Fibroblast of skin of right quadriceps (primary cell): ENCODE measurements around the gene CBY2.
"Not testable (repeated sequence)": the region's sequence is repeated elsewhere in the genome, so short reads cannot be mapped to it uniquely, and the experiment has no call there.

Source experiments
- DNase-seq: peaks from one replicate; pipeline ENCODE4 v3.0.0-alpha.2; 2013

CBY2 gene, protein sequence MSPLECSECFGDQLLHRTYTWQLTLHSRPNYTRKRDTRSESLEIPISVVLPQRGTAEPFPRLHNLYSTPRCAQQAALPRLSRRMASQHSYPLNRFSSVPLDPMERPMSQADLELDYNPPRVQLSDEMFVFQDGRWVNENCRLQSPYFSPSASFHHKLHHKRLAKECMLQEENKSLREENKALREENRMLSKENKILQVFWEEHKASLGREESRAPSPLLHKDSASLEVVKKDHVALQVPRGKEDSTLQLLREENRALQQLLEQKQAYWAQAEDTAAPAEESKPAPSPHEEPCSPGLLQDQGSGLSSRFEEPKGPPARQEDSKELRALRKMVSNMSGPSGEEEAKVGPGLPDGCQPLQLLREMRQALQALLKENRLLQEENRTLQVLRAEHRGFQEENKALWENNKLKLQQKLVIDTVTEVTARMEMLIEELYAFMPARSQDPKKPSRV

GRCh38 chr13:45702088-45702487 is at the start of gene CBY2:
CBY2 (plus strand) TSS chr13:45702320; CDS start chr13:45702391, 71 bp downstream.
- DNase-seq = no peak

GRCh38 chr13:45654633-45655349 is 47.3 kb upstream of the CBY2 start:
- DNase-seq = no peak

DNA sequence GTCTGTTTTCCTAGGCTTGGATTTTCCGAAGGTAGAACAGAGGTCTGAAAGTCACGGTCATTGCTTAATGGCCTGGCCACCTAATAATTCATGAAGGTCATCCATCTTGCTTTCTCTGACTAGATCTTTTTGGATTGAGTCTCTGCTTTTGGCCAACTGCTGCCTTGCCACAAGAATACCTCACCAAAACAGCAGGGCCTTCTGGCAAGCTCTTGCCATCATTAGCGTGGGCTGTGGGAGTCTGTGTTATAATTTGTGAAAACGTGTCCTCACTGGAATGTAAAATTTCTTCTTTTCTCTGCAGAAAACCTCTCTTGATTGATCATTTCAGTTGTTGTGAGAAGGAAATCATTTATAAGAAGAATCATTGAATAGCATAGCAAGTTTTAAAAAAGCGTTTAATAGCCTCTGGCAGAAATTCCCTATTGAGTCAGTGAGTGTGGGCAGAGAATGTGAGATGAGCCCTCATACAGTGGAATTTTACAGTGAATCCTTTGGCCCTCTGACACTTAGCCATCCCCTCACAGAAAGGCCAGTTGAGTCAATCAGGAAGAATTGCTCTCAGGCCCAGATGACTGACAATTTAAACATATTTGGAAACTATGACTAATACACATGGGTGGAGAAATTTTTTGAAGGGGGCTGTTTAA is 43.4 kb upstream of the CBY2 start:
- DNase-seq = peak; percentile 58

DNA sequence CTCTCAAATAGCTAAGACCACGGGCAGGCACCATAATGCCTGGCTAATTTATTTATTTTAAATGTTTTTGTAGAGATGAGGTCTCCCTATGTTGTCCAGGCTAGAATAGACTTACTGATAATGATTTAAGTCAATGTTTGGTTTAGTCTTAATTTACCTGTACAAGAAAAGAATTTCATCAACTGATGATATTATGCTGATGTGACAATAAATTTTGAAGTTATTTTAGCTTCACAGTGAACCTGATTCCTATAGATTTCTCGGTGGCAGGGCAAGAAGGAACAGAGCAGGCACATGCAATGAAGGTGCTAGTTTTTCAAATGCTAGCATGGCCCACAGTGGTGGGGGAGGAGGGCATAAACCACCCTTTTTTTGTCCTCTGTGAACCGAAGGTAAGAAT is 42.6 kb upstream of the CBY2 start:
- DNase-seq = no peak

GRCh38 chr13:45660458-45660857 is 41.7 kb upstream of the CBY2 start:
- DNase-seq = not testable (repeated sequence)

GRCh38 chr13:45662162-45662561 is 40.0 kb upstream of the CBY2 start:
- no peak for DNase-seq

GRCh38 chr13:45662903-45663302 is 39.2 kb upstream of the CBY2 start:
- DNase-seq = not testable (repeated sequence)

DNA sequence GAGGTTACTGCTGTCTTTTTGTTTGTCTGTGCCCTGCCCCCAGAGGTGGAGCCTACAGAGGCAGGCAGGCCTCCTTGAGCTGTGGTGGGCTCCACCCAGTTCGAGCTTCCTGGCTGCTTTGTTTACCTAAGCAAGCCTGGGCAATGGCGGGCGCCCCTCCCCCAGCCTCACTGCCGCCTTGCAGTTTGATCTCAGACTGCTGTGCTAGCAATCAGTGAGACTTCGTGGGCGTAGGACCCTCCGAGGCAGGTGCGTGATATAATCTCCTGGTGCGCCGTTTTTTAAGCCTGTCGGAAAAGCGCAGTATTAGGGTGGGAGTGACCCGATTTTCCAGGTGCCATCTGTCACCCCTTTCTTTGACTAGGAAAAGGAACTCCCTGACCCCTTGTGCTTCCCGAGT is 32.5 kb upstream of the CBY2 start:
- DNase-seq = not testable (repeated sequence)

DNA sequence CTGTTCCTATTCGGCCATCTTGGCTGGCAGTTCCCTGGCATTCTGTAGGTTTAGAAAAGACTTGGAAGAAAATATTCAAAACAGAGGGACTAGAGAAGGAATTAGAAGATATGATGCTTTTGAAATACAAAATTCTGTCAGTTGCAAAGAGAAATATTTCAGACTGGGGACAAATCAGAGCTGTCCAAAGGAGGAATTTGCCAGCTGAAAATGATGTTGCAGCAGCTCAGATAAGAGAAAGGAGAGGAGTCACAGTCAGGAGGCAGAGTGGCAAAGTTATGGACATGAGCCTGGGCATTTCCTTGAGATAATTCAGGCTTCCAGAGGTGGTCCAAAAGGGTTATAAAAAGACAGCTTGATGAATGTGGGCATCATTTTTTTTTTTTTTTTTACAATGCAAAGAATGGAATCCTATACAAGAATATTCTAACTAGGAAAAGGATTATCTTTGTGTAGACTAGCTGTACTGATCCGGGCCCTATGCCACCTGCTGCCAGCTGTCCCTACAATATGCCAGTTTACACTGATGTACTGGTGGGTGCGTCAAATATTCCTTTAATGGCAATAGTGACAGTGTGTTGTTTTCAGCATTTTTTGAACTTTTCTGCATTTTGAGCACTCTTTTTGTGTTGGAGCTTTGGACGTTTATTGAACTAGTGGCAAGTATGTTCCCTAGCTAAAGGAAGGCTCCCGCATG is 31.8 kb upstream of the CBY2 start:
- no peak for DNase-seq

DNA sequence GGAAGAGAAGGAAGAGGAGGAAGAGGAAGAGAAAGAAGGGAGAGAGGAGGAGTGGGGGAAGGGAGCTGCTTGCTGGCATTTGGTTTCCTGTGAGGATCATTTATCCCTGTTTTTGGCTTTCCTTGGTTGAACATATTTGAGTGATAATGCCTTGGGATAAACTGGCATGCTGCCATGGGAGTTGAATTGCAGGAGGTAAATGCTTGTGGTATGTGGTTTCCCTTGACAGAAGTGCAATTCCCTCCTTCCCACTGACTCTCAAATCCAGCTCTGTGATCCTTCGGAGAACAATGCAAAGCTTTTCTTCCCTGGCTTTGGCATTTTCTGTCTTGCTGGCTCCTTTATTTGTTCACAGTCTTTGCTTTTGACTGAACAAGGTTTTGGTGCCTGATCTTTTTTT is 27.2 kb upstream of the CBY2 start:
- DNase-seq = peak; percentile 96

DNA sequence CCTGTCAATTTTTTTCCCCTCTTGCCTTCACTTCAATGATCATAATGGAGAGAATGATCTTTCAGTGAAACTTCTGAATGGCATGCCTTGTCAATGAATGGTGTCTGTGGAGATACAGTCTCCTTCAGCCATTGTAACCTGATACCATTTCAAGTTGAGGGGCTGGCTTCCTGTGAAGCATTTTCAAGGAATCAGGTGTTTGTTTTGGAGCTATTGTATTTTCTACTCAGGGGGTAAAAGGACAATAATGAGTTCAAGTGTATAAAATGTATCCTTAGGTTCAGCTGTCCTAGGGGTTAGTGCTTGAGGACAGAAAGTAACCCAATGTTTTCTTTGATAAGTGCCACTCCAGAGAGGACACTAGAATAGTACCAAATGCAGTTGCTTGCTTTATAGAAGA is 23.8 kb upstream of the CBY2 start:
- no peak for DNase-seq

DNA sequence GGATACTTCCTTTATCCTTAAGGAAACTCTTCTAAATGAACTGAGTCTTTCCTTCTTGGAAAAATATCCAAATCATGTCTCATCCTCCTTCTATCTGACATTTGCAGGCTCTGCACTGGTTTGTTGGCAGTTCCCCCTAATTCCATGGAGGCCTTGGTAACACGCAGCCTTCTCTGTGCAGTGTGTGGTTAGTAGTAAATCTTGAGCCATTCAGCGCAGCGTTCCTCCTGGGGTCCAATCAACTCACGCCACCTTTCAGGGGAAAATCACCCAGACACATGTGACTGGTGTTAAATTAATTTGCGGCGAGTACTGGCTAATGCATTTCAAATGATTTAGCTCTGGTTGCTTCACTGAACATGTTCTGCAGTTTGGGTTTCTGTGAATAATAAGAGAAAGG is 21.0 kb upstream of the CBY2 start:
- peak; percentile 88 for DNase-seq

DNA sequence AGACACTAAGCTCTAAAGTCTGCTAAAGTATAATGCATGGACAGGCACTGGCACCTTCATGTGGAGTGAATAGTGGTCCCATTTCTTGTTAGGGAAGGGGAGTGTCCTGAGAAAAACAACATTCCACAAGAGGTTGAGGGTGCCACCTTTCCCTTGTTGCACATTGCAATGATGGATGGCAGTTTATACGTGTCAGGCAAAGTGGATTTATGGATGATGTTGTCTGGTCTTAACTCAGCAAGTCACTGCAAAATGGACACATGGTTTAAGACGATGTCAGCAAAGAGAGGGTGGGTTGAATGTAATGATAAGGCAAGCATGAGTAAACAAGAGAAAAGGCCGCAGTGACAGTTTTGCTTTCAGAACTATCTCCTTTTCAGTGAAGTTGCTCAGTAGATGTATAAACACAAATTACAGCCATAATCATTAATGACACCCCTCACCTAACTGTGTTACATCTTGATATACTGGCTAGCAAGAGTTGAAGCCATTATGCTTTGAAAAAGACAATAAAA is 19.6 kb upstream of the CBY2 start:
- no peak for DNase-seq

DNA sequence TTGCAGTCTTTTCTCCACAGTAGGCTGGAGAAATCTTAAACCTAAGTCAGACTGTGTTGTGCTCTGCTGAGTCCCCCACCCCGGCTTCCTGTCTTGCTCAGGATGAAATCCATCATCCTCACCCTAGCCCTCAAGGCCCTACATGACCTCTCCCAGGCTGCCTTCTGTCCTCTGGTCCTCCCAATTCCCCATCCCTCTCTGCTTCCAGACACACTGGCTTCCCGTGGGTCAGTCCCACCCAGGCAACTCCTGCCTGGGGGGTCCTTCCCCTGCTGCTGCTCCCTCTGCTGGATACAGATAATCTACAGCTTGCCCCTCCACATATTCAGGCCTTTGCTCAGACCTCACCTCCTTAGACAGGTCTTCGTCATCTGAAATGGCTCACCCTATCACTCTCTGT is 18.4 kb upstream of the CBY2 start:
- no peak for DNase-seq

DNA sequence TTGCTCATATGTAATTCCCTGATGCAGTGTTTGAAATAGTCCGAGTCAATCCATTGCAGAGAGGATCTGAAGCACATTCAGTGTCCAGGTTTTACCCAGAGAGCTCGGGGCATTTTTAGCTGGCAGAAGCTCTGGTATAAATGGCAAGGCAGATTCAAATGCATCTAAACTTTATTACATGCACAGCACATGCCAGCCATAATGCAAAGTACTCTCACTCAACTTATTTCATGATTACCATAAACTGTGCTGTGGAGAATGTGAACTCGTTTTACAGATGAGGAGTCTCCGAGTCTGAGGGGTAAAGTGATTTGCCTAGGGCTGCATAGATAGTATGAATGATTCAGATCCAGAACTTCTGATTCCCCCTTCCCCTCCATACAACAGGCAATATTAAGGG is 13.5 kb upstream of the CBY2 start:
- no peak for DNase-seq

DNA sequence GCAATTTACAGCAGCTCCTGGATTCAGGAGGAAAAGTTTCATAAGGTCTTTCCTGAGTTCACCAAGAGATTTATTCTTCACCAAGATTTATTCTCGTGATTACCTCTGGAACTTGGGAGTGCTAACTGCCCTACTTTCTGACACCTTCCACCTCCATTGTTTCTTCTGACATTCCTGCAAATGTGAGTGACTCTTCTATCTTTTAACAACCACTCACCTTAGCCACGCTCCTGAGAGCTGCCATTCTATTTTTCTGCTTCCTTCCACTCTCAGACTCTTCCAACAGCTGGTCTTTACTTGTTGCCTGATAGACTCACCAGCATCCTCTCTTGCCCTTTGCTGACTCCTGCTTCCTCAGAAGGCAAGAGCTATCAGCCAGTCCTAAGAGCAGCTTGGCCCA is 11.5 kb upstream of the CBY2 start:
- DNase-seq = no peak

DNA sequence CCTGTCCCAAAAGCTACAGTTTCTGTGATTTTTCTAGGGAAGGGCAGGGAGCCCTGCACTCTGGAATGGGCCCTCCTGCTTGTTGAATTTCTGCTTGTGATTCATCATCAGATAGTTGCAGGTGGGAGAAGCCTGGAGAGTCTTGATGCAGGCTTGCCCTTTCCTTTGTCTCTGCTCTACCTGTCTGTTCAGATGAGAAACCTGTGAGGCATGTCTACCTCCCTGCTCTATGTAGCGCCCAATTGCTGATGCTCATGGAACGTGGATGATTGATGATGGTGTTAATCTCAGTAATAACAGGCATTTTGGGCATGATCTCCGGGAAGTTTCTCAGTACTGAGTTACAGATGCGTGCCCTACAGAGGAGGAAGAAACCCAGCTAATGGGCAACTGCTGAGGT is 10.9 kb upstream of the CBY2 start:
- DNase-seq = no peak

DNA sequence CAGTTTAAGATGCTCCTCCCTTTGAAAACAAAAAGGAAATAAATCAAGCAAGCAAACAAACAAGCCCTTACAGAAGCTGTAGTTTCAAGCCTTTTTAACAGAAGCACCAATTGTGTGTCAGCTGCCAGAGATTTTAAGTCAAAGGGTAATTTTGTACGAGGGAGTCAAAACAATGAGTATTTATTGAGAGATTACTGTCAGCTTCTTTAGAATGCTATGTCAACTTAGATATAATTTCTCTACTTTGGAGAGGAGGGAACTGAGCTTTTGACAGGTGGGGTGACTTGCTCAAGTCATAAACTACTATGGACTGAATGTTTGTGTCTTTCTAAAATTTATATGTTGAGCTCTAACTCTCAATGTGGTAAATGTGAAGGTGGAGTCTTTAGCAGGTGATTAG is 10.5 kb upstream of the CBY2 start:
- DNase-seq = no peak

DNA sequence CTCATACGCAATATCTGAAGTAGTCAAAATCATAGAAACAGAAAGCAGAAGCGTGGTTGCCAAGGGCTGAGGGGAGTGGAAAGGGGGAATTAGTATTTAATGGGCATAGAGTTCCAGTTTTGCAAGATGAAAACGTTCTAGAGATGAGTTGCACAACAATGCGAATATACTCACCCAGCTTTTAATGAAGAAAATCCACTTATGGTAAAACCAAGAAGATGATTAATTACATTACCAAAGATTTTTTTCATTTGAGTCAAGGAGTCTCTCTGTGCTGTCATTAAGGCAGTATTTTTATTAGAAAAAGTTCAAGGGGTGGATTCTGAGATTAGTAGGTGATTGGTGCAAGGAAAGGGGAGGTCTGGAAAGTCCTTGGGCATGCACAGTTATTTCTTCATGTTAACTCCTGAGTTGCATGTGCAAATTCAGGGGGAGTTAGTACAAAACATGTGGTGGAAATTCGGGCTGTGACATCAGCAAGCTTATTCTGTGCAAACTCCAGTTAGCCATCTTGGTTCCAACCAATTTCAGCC is 6.9 kb upstream of the CBY2 start:
- DNase-seq = peak; percentile 46

DNA sequence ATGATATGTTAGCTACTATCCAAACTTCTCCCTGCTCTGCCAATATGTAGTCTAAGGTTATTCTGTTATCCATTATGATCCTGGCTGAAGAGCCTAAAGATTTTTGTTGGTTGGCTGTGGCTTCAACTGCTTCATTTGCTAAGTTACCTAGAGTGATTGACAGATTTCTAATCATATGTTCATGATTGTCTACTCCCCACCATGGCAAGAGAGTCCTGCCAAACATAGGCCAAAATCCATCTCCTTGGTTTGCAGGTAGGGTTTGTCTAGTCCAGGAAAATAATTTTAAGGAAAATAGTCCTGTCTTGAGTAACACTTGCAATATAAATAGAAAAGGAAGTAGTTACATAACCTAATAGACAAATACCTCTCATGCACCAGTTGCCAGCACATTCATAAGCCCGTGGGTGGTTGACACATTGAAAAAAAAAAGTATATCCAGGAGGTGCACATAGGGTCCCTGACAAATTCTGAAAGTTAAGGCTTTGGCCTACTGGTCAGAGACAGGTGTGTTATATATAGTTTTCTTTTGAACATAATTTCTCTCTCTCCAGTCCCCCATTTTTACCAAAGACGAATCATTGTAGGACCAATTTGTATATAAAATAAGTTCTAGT is 5.4 kb upstream of the CBY2 start:
- DNase-seq = no peak

DNA sequence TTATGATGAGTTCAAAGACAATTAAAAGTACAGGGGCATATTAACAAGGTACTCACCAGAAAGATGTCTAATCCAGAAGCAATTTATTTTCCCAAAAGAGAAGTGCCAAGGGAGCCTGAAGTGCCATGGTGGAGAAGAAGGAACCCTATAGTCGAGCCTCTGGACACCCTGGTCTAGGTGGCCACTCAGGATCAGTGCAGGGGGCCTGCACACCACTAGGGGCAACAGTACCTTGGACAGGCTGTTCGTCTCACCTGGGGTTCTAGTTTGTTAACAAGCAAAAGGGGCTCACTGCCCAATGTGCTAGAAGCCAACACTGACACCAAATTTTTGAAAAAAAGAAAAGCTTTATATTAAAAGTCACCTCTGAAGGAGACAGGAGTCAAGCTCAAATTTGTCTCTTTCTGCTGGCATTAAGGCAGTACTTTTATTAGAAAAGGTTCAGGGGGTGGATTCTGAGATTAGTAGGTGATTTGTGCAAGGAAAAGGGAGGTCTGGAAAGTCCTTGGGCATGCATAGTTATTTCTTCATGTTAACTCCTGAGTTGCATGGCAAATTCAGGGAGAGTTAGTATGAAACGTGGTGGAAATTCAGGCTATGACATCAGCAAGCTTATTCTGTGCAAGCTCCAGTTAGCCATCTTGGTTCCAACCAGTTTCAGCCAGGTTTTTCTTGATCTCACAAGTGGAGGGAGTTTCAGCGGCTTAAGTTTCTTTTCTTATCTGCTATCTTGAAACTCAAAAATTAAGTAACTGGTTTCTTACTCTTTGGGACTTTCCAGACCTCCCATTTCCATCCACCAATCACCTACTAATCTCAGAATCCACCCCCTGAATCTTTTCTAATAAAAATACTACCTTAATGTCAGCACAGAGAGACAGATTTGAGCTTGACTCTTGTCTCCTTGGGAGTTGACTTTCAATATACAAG is 884 bp upstream of the CBY2 start:
- DNase-seq = no peak
